Measurements from ENCODE around the gene SMPDL3A.

SMPDL3A gene

GRCh38 chr6:122778985-122779661 is 9.9 kb upstream of the SMPDL3A start:
- peak; percentile 14 for DNase-seq

- DNase-seq, result no peak
Measured at GRCh38 chr6:122779667-122780066, 9.4 kb upstream of the SMPDL3A start, which contains the start of gene FABP7. FABP7 (plus strand) TSS chr6:122779716; CDS start chr6:122779795, 79 bp downstream.

GRCh38 chr6:122780114-122780513 is 8.9 kb upstream of the SMPDL3A start:
- DNase-seq, result no peak

- DNase-seq, result no peak
Measured at GRCh38 chr6:122781716-122782115, 7.3 kb upstream of the SMPDL3A start.

GRCh38 chr6:122783401-122783800 is 5.7 kb upstream of the SMPDL3A start:
- no peak for DNase-seq

GRCh38 chr6:122785891-122786290 is 3.2 kb upstream of the SMPDL3A start:
- no peak for DNase-seq

- peak; percentile 13 for DNase-seq
Measured at GRCh38 chr6:122787721-122788120, 1.3 kb upstream of the SMPDL3A start.

- no peak for DNase-seq
Measured at GRCh38 chr6:122788208-122788607, 850 bp upstream of the SMPDL3A start.

- peak; percentile 84 for DNase-seq
Measured at GRCh38 chr6:122788663-122789181, 336 bp upstream of the SMPDL3A start.

GRCh38 chr6:122790028-122790422 is 967 bp downstream of the SMPDL3A start:
- no peak for DNase-seq

GRCh38 chr6:122790423-122791309 is 1.6 kb downstream of the SMPDL3A start:
- DNase-seq, result peak; percentile 17

- peak; percentile 35 for DNase-seq
Measured at GRCh38 chr6:122791310-122791679, 2.2 kb downstream of the SMPDL3A start.

- no peak for DNase-seq
Measured at GRCh38 chr6:122792766-122793165, 3.7 kb downstream of the SMPDL3A start.

- DNase-seq, result no peak
Measured at GRCh38 chr6:122797537-122797936, 8.5 kb downstream of the SMPDL3A start.

- peak; percentile 90 for DNase-seq
Measured at GRCh38 chr6:122798099-122798641, 9.1 kb downstream of the SMPDL3A start.

GRCh38 chr6:122799140-122799745 is 10.2 kb downstream of the SMPDL3A start:
- DNase-seq, result no peak

GRCh38 chr6:122799916-122800686 is 11.0 kb downstream of the SMPDL3A start:
- no peak for DNase-seq

- no peak for DNase-seq
Measured at GRCh38 chr6:122800906-122801305, 11.8 kb downstream of the SMPDL3A start.

- no peak for DNase-seq
Measured at GRCh38 chr6:122801397-122801796, 12.3 kb downstream of the SMPDL3A start.

GRCh38 chr6:122803171-122803661 is 14.2 kb downstream of the SMPDL3A start:
- DNase-seq, result peak; percentile 48

GRCh38 chr6:122804962-122805485 is 16.0 kb downstream of the SMPDL3A start:
- DNase-seq, result no peak

GRCh38 chr6:122806291-122806690 is 17.2 kb downstream of the SMPDL3A start:
- DNase-seq, result no peak

Data from fibroblast of upper back skin (primary cell).